ENCODE measurements around the gene ARIH2. TPM values are rescaled to one million over a fixed set of nuclear protein-coding genes. Genes with fewer than 3 reads are reported as not detected.
A peak's percentile ranks its signal among the peaks of the same experiment; 100 is the strongest.
"Not testable (repeated sequence)": the region's sequence is repeated elsewhere in the genome, so short reads cannot be mapped to it uniquely, and the experiment has no call there.

The ARIH2 gene
- polyA plus RNA-seq, 4 donors = 42.7 to 70.1 (median 47.2) TPM

DNA sequence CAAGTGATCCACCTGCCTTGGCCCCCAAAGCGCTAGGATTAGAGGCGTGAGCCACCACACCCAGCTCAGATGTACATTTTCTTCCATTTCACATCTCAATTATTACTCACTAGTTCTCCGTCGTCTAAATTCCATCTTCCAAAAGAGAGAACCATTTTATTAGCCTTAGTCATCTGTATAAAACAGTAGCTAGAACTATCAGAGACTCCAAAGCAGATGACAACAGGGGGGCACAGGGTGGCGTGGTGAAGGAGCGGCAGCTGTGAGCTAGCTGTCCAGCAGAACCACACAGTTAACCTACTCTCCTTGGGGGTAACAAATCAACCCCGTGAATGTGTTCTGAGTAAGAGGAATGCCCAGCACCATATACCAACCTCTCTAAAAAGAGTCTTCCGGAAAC lies 27.0 kb upstream of the ARIH2 start:
- Histone ChIP-seq H3K36me3 (ENCODE audit: control insufficient read depth in 3 of 3, insufficient read depth in 2 of 3, low read depth in 1 of 3, low read length in 3 of 3) (peaks cover 0 to 27% (median 12%) of the 10 kb centered on the region in 3 donors), H3K27ac (ENCODE audit: low read depth in 1 of 3, low read length in 2 of 3) (no peak overlapping the region)
- 93 to 96% (median 96%) methylated on average over 8 of the region's 8 CpGs for WGBS, 3 donors

GRCh38 chr3:48894516-48894915 lies 24.1 kb upstream of the ARIH2 start:
- no peaks in the 10 kb centered on the region for H3K9me3 ChIP-seq (ENCODE audit: control insufficient read depth in 2 of 2, insufficient read depth in 1 of 2, low read depth in 1 of 2, low read length in 1 of 2)
- 93 to 99% (median 95%) methylated on average over 6 of the region's 6 CpGs for WGBS, 3 donors
- H3K4me1 ChIP-seq (ENCODE audit: control insufficient read depth in 3 of 3, insufficient read depth in 2 of 3, low read depth in 1 of 3, low read length in 2 of 3) = peaks cover 2 to 19% (median 6%) of the 10 kb centered on the region in 3 donors
- no peaks in the 10 kb centered on the region for H3K27me3 ChIP-seq (ENCODE audit: control insufficient read depth in 3 of 3, insufficient read depth in 3 of 3, low read length in 3 of 3)
- H3K36me3 ChIP-seq (ENCODE audit: control insufficient read depth in 3 of 3, insufficient read depth in 2 of 3, low read depth in 1 of 3, low read length in 3 of 3) = peaks cover 0 to 18% (median 12%) of the 10 kb centered on the region in 3 donors
- no peak overlapping the region for H3K4me3 ChIP-seq (ENCODE audit: low read depth in 1 of 3, low read length in 3 of 3)
- DNase-seq = no peak
- no peak for FAIRE-seq
- no peak overlapping the region for H3K27ac ChIP-seq (ENCODE audit: low read depth in 1 of 3, low read length in 2 of 3)

More for the DNA sequence above, 27.0 kb upstream of the ARIH2 start:
- FAIRE-seq (no peak), DNase-seq (no peak)
- Histone ChIP-seq H3K27me3 (ENCODE audit: control insufficient read depth in 3 of 3, insufficient read depth in 3 of 3, low read length in 3 of 3) (no peaks in the 10 kb centered on the region), H3K4me1 (ENCODE audit: control insufficient read depth in 3 of 3, insufficient read depth in 2 of 3, low read depth in 1 of 3, low read length in 2 of 3) (peaks cover 0 to 13% (median 2%) of the 10 kb centered on the region in 3 donors), H3K4me3 (ENCODE audit: low read depth in 1 of 3, low read length in 3 of 3) (no peak overlapping the region), H3K9me3 (ENCODE audit: control insufficient read depth in 2 of 2, insufficient read depth in 1 of 2, low read depth in 1 of 2, low read length in 1 of 2) (no peaks in the 10 kb centered on the region)

DNA sequence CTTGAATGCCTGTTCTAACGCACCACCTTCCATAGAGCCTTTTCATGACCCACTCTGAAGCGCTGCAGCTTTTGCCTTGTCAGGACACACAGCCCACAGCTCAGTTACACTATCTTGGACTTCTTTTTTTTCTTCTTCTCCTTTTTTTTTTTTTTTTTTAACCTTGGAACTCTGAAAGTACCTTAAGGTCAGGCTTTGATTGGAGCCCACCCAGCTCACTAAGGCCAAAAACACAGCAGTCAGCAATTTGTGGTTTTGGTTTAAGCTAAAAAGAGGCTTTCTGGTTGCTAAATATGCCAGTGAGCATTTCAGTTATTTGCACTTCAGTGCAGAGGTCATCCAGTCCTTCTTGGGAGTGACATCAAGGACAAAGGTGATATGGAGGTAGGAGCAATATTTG lies 21.7 kb upstream of the ARIH2 start:
- Histone ChIP-seq H3K36me3 (ENCODE audit: control insufficient read depth in 3 of 3, insufficient read depth in 2 of 3, low read depth in 1 of 3, low read length in 3 of 3) (peaks cover 0 to 3% (median 1%) of the 10 kb centered on the region in 3 donors), H3K4me3 (ENCODE audit: low read depth in 1 of 3, low read length in 3 of 3) (no peak overlapping the region), H3K27me3 (ENCODE audit: control insufficient read depth in 3 of 3, insufficient read depth in 3 of 3, low read length in 3 of 3) (no peaks in the 10 kb centered on the region), H3K9me3 (ENCODE audit: control insufficient read depth in 2 of 2, insufficient read depth in 1 of 2, low read depth in 1 of 2, low read length in 1 of 2) (no peaks in the 10 kb centered on the region), H3K27ac (ENCODE audit: low read depth in 1 of 3, low read length in 2 of 3) (peak overlapping the region in 2 of 3 donors; percentile 53 to 83), H3K4me1 (ENCODE audit: control insufficient read depth in 3 of 3, insufficient read depth in 2 of 3, low read depth in 1 of 3, low read length in 2 of 3) (peaks cover 2 to 19% (median 6%) of the 10 kb centered on the region in 3 donors)
- 87 to 89% (median 88%) methylated on average over 2 of the region's 2 CpGs for WGBS, 3 donors
- FAIRE-seq = no peak
- peak; percentile 48 to 69 for DNase-seq

DNA sequence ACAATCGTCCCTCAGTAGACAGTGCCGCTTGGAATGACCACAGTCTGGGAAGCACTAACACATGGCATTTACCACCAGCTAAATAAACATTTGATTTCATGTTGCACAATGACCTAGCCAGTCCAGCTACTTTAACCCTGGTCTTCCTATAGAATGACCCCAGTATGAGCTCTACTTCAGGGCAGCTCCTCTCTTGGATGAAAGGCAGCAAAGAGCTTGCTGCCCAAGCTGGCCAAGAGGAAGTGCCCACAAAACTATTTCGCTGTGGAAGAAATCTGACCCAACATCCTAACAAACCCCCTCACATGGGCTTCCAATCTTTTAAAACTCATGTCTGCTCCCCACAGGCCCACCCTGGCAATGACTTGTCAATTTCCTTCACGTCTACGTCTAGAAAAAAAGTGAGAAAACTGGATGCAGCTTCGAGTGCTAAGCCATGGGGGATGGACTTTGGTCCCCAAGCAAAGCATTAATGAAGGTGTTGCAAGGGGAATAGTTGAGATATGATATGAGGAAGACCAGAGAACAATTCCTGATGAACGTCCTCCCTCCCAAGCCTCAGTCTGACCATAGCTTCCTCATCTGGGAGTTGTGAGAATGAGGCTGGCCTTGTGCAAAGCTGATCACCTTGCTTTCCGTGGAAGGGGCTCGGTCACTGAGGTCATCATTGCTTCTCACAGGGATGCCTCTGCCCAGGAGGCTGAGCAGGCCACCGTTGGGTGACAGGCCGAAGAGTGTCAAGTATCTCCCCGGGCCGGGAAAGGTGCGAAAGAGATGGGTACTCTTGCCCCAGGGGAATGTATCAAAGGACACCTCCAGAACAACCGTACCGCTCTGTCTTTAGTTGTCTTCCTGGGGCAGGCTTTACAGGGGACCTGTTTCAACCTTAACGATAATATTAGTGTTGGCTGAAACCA lies 20.9 kb upstream of the ARIH2 start:
- H3K4me1 ChIP-seq (ENCODE audit: control insufficient read depth in 3 of 3, insufficient read depth in 2 of 3, low read depth in 1 of 3, low read length in 2 of 3) = peaks cover 2 to 19% (median 6%) of the 10 kb centered on the region in 3 donors
- DNase-seq = peak; percentile 81 to 83
- no peak for FAIRE-seq
- H3K36me3 ChIP-seq (ENCODE audit: control insufficient read depth in 3 of 3, insufficient read depth in 2 of 3, low read depth in 1 of 3, low read length in 3 of 3) = peaks cover 0 to 3% (median 0%) of the 10 kb centered on the region in 3 donors
- peak overlapping the region; percentile 83 to 96 (median 84) for H3K27ac ChIP-seq (ENCODE audit: low read depth in 1 of 3, low read length in 2 of 3)
- H3K4me3 ChIP-seq (ENCODE audit: low read depth in 1 of 3, low read length in 3 of 3) = peak overlapping the region; percentile 63 to 84 (median 64)
- 10 to 30% (median 17%) methylated on average over 17 of the region's 17 CpGs for WGBS, 3 donors
- H3K9me3 ChIP-seq (ENCODE audit: control insufficient read depth in 2 of 2, insufficient read depth in 1 of 2, low read depth in 1 of 2, low read length in 1 of 2) = no peaks in the 10 kb centered on the region
- H3K27me3 ChIP-seq (ENCODE audit: control insufficient read depth in 3 of 3, insufficient read depth in 3 of 3, low read length in 3 of 3) = no peaks in the 10 kb centered on the region

DNA sequence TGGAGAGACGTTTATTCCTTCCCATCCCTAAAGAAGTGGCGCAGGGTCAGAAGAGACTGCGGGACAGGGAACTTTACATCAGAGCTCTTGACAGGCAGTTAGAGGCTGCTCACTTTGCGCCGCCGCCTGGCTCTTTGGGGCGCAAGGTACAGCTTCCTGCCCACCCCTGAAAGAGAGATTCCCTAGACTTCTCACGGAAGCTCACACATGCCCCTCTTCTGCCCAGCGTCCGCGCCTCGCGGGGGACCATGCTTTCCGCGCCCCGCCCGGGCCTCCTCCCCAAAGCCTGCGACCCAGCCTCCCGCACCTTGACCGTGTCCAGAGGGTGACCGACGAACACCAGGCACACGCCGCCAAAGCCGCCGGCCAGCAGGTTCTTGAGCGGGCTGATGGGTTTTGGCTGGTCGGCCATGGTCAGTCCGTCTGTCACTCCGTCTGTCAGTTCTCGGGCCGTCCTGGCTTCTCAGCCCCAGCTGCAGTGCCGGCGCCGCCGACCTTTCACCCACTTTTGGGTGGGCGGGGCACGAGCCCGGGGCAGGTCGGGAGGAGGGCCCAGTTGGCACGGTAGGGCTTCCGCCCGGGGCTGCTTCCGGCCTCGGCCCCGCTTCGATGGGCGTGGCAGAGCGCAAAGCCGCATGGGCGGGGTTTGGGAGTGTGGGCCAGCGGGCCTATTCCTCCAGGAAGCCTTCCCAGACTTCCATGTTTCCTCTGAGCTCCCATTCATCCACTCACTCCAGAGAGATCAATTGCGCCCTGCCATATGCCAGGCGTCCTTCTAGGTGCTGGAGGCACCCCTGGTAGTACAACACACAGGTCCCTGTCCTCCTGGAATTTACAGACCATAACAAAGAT lies 20.0 kb upstream of the ARIH2 start, which contains the start of gene SLC25A20:
Gene SLC25A20 (minus strand): TSS at position 500 of the 852 bp plus-strand sequence. CDS start 88 bp downstream, at position 412.
- no peaks in the 10 kb centered on the region for H3K9me3 ChIP-seq (ENCODE audit: control insufficient read depth in 2 of 2, insufficient read depth in 1 of 2, low read depth in 1 of 2, low read length in 1 of 2)
- peak within 1 kb of the TSS; percentile 83 to 96 (median 84) for H3K27ac ChIP-seq (ENCODE audit: low read depth in 1 of 3, low read length in 2 of 3)
- H3K36me3 ChIP-seq (ENCODE audit: control insufficient read depth in 3 of 3, insufficient read depth in 2 of 3, low read depth in 1 of 3, low read length in 3 of 3) = no peaks in the 10 kb centered on the region
- H3K4me3 ChIP-seq (ENCODE audit: low read depth in 1 of 3, low read length in 3 of 3) = peak within 1 kb of the TSS; percentile 63 to 84 (median 64)
- 2 to 3% (median 3%) methylated on average over 37 to 54 of the region's 54 CpGs for WGBS, 3 donors
- FAIRE-seq (no peak), DNase-seq (peak; percentile 94 to 96)
- H3K4me1 ChIP-seq (ENCODE audit: control insufficient read depth in 3 of 3, insufficient read depth in 2 of 3, low read depth in 1 of 3, low read length in 2 of 3) = peaks cover 2 to 19% (median 6%) of the 10 kb centered on the region in 3 donors
- H3K27me3 ChIP-seq (ENCODE audit: control insufficient read depth in 3 of 3, insufficient read depth in 3 of 3, low read length in 3 of 3) = no peaks in the 10 kb centered on the region

- H3K27ac ChIP-seq (ENCODE audit: low read depth in 1 of 3, low read length in 2 of 3) = peak overlapping the region; percentile 62 to 84 (median 83)
- no peak for FAIRE-seq
- H3K36me3 ChIP-seq (ENCODE audit: control insufficient read depth in 3 of 3, insufficient read depth in 2 of 3, low read depth in 1 of 3, low read length in 3 of 3) = no peaks in the 10 kb centered on the region
Observed at GRCh38 chr3:48899273-48899672, 19.4 kb upstream of the ARIH2 start.

GRCh38 chr3:48907026-48907425 lies 11.6 kb upstream of the ARIH2 start:
- 95 to 96% (median 95%) methylated on average over 13 of the region's 13 CpGs for WGBS, 3 donors
- H3K4me3 ChIP-seq (ENCODE audit: low read depth in 1 of 3, low read length in 3 of 3); H3K36me3 ChIP-seq (ENCODE audit: control insufficient read depth in 3 of 3, insufficient read depth in 2 of 3, low read depth in 1 of 3, low read length in 3 of 3); H3K27me3 ChIP-seq (ENCODE audit: control insufficient read depth in 3 of 3, insufficient read depth in 3 of 3, low read length in 3 of 3); FAIRE-seq; H3K27ac ChIP-seq (ENCODE audit: low read depth in 1 of 3, low read length in 2 of 3); DNase-seq; H3K4me1 ChIP-seq (ENCODE audit: control insufficient read depth in 3 of 3, insufficient read depth in 2 of 3, low read depth in 1 of 3, low read length in 2 of 3); H3K9me3 ChIP-seq (ENCODE audit: control insufficient read depth in 2 of 2, insufficient read depth in 1 of 2, low read depth in 1 of 2, low read length in 1 of 2): not testable (repeated sequence)

More at GRCh38 chr3:48899273-48899672, 19.4 kb upstream of the ARIH2 start:
- DNase-seq = peak in 1 of 2 donors; percentile 20
- Histone ChIP-seq H3K9me3 (ENCODE audit: control insufficient read depth in 2 of 2, insufficient read depth in 1 of 2, low read depth in 1 of 2, low read length in 1 of 2) (no peaks in the 10 kb centered on the region), H3K27me3 (ENCODE audit: control insufficient read depth in 3 of 3, insufficient read depth in 3 of 3, low read length in 3 of 3) (no peaks in the 10 kb centered on the region), H3K4me1 (ENCODE audit: control insufficient read depth in 3 of 3, insufficient read depth in 2 of 3, low read depth in 1 of 3, low read length in 2 of 3) (peaks cover 2 to 19% (median 6%) of the 10 kb centered on the region in 3 donors), H3K4me3 (ENCODE audit: low read depth in 1 of 3, low read length in 3 of 3) (peak overlapping the region in 1 of 3 donors; percentile 64)
- 61 to 70% (median 68%) methylated on average over 4 of the region's 4 CpGs for WGBS, 3 donors

DNA sequence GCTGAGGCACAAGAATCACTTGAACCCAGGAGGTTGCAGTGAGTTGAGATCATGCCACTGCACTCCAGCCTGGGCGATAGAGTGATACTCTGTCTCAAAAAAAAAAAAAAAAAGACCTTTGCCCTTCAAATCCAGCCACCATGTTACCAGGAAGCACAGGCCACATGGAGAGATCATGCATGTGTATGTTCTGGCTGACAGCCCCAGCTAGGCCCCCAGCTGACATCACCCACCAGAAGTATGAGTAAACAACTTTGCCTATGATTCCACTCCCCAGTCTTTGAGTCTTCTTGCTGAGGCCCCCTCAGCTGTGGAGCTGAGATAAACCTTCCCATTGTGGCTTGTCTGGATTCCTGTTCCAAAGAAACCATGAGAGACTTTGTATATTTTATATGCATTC lies 3.3 kb upstream of the ARIH2 start:
- no peaks in the 10 kb centered on the region for H3K27me3 ChIP-seq (ENCODE audit: control insufficient read depth in 3 of 3, insufficient read depth in 3 of 3, low read length in 3 of 3)
- H3K4me1 ChIP-seq (ENCODE audit: control insufficient read depth in 3 of 3, insufficient read depth in 2 of 3, low read depth in 1 of 3, low read length in 2 of 3) = peaks cover 0 to 12% (median 3%) of the 10 kb centered on the region in 3 donors
- WGBS, 3 donors = 52 to 64% methylated on average over 1 of the region's 1 CpG; no CpG with 5 or more reads in 1 of the 3 donors
- peak; percentile 28 to 49 for DNase-seq
- no peak overlapping the region for H3K4me3 ChIP-seq (ENCODE audit: low read depth in 1 of 3, low read length in 3 of 3)
- H3K36me3 ChIP-seq (ENCODE audit: control insufficient read depth in 3 of 3, insufficient read depth in 2 of 3, low read depth in 1 of 3, low read length in 3 of 3) = no peaks in the 10 kb centered on the region
- H3K9me3 ChIP-seq (ENCODE audit: control insufficient read depth in 2 of 2, insufficient read depth in 1 of 2, low read depth in 1 of 2, low read length in 1 of 2) = no peaks in the 10 kb centered on the region
- no peak overlapping the region for H3K27ac ChIP-seq (ENCODE audit: low read depth in 1 of 3, low read length in 2 of 3)
- no peak for FAIRE-seq
